Measurements from ENCODE around the gene RNF130. TPM values are rescaled to one million over a fixed set of nuclear protein-coding genes. Genes with fewer than 3 reads are reported as not detected.

The RNF130 gene
- total RNA-seq, result 1 to 10 TPM; 4.9 to 5.4 TPM

GRCh38 chr5:180071531-180072255 is at the start of gene RNF130:
TSS of gene RNF130 (minus strand) at chr5:180071759. CDS start at chr5:180071702, 57 bp downstream.
- peaks cover 23% of the 10 kb centered on the region for H3K4me1 Mint-ChIP-seq
- CTCF ChIA-PET, result no interaction called here
- peak within 1 kb of the TSS; percentile 75 for H3K4me3 Mint-ChIP-seq
- H3K27me3 Mint-ChIP-seq, result peaks cover 41% of the 10 kb centered on the region
- H3K9me3 Mint-ChIP-seq (ENCODE audit: low read depth), result peaks cover 2% of the 10 kb centered on the region
- peak; percentile 83 for ATAC-seq
- peak within 1 kb of the TSS; percentile 65 for H3K27ac Mint-ChIP-seq
- peak; percentile 88 for DNase-seq
- H3K36me3 Mint-ChIP-seq, result peaks cover 1% of the 10 kb centered on the region

- Mint-ChIP-seq H3K27me3 (peaks cover 10% of the 10 kb centered on the region), H3K4me1 (no peaks in the 10 kb centered on the region), H3K9me3 (ENCODE audit: low read depth) (no peaks in the 10 kb centered on the region), H3K4me3 (no peak overlapping the region), H3K36me3 (no peaks in the 10 kb centered on the region), H3K27ac (no peak overlapping the region)
- CTCF ChIA-PET, result no interaction called here
- DNase-seq (no peak), ATAC-seq (no peak)
Measured at GRCh38 chr5:180120237-180121101, 48.9 kb upstream of the RNF130 start.

DNA sequence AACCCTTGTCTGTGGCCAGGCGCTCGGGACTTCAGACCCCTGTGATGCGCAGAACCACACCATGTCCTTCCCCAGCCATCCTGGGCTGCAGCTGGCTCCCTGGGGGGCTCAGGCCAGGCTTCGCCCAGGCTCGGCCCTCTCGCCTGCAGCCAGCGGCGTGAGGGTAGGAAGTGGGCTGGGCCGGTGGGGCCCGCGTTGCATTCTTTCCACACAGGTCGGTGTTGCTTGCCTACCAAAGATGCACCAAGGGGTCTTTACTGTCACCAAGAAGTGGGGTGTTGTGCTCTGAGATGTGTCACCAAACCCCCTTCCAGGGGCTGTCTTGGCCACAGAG is 48.3 kb upstream of the RNF130 start:
- H3K36me3 Mint-ChIP-seq, result no peaks in the 10 kb centered on the region
- CTCF ChIA-PET, result no interaction called here
- H3K27ac Mint-ChIP-seq, result no peak overlapping the region
- no peaks in the 10 kb centered on the region for H3K4me1 Mint-ChIP-seq
- no peaks in the 10 kb centered on the region for H3K9me3 Mint-ChIP-seq (ENCODE audit: low read depth)
- no peak for DNase-seq
- no peak overlapping the region for H3K4me3 Mint-ChIP-seq
- peaks cover 10% of the 10 kb centered on the region for H3K27me3 Mint-ChIP-seq
- ATAC-seq, result no peak

DNA sequence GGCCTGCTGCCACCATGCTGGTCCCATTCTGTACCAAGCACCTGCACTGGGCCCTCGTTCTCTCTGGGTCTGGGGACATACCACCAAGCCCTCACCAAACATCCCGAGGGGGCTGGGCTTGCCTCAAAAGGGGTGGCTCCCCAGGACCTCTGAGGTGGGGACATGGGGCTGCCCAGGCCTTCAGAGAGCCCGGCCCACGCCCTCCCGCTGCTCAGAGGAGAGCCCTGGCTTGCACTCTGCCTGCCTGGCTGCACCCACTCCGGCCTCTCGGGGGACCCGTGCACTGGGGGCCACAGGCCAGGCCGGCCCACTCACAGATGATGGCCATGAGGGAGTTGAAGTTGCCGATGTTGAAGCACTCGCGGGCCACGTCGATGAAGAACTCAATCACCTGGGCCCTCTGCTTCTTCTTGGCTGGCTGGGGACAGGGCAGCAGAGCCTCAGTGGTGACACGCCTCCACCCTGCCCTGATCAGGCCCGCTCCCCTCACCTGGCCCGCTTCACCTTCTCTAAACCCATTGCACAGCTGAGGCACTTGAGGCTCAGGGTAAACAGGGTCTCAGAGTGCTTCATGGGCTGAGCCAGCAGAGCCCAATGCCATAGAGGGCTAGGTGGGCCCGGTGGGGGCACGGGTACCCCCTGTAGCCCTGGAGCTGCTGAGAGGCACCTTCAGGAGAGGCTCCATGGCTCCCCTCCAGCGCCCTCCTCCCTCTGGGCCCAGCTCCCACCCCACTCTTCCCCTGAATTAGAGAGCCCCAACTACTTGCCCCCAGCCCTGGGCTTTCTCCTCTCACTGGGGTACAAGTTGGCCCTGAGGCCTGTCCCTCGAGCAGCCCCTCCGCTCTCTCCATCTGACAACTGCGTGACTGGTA is 47.7 kb upstream of the RNF130 start:
- no peaks in the 10 kb centered on the region for H3K9me3 Mint-ChIP-seq (ENCODE audit: low read depth)
- ATAC-seq, result no peak
- H3K27ac Mint-ChIP-seq, result no peak overlapping the region
- H3K4me3 Mint-ChIP-seq, result no peak overlapping the region
- no peak for DNase-seq
- H3K27me3 Mint-ChIP-seq, result peaks cover 10% of the 10 kb centered on the region
- CTCF ChIA-PET, result no interaction called here
- no peaks in the 10 kb centered on the region for H3K4me1 Mint-ChIP-seq
- H3K36me3 Mint-ChIP-seq, result no peaks in the 10 kb centered on the region

DNA sequence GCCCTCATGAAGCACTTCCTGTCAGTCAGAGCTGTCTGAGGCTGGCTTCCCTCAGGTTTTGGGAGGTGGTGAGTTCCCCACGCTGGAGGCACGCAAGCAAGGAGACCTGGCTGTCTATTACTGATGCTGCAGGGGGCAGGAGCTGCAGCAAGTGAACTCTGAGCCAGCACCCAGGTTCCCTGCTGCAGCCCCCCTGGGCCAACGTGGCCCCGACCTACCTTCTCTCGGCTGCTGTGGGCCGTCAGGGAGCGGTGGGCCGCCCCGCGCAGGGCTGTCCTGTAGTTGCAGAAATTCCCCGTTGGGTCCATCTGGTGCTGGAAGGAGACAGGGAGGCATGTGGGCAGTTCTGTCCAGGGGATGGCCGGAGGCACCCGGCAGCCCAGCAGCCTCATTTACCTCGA is 46.8 kb upstream of the RNF130 start:
- no peak overlapping the region for H3K27ac Mint-ChIP-seq
- no peaks in the 10 kb centered on the region for H3K4me1 Mint-ChIP-seq
- H3K36me3 Mint-ChIP-seq, result no peaks in the 10 kb centered on the region
- peaks cover 4% of the 10 kb centered on the region for H3K27me3 Mint-ChIP-seq
- no peak for ATAC-seq
- no peak for DNase-seq
- H3K4me3 Mint-ChIP-seq, result no peak overlapping the region
- H3K9me3 Mint-ChIP-seq (ENCODE audit: low read depth), result no peaks in the 10 kb centered on the region
- CTCF ChIA-PET, result no interaction called here

- CTCF ChIA-PET, result no interaction called here
- Mint-ChIP-seq H3K36me3 (no peaks in the 10 kb centered on the region), H3K27ac (no peak overlapping the region), H3K9me3 (ENCODE audit: low read depth) (no peaks in the 10 kb centered on the region), H3K4me1 (no peaks in the 10 kb centered on the region), H3K27me3 (no peaks in the 10 kb centered on the region), H3K4me3 (no peak overlapping the region)
- ATAC-seq (no peak), DNase-seq (no peak)
Measured at GRCh38 chr5:180117000-180117725, 45.6 kb upstream of the RNF130 start.

- no peaks in the 10 kb centered on the region for H3K4me1 Mint-ChIP-seq
- ATAC-seq (no peak), DNase-seq (no peak)
- H3K27ac Mint-ChIP-seq, result no peak overlapping the region
- H3K27me3 Mint-ChIP-seq, result no peaks in the 10 kb centered on the region
- H3K4me3 Mint-ChIP-seq, result no peak overlapping the region
- H3K36me3 Mint-ChIP-seq, result no peaks in the 10 kb centered on the region
- CTCF ChIA-PET, result no interaction called here
- no peaks in the 10 kb centered on the region for H3K9me3 Mint-ChIP-seq (ENCODE audit: low read depth)
Measured at GRCh38 chr5:180116077-180116999, 44.8 kb upstream of the RNF130 start.

GRCh38 chr5:180115326-180116076 is 43.9 kb upstream of the RNF130 start:
- H3K4me1 Mint-ChIP-seq, result no peaks in the 10 kb centered on the region
- DNase-seq, result no peak
- ATAC-seq, result no peak
- H3K9me3 Mint-ChIP-seq (ENCODE audit: low read depth), result no peaks in the 10 kb centered on the region
- CTCF ChIA-PET, result no interaction called here
- no peak overlapping the region for H3K4me3 Mint-ChIP-seq
- no peaks in the 10 kb centered on the region for H3K36me3 Mint-ChIP-seq
- H3K27me3 Mint-ChIP-seq, result no peaks in the 10 kb centered on the region
- no peak overlapping the region for H3K27ac Mint-ChIP-seq

GRCh38 chr5:180114304-180115003 is 42.9 kb upstream of the RNF130 start:
- Mint-ChIP-seq H3K27me3 (peaks cover 2% of the 10 kb centered on the region), H3K4me1 (no peaks in the 10 kb centered on the region), H3K9me3 (ENCODE audit: low read depth) (no peaks in the 10 kb centered on the region), H3K36me3 (no peaks in the 10 kb centered on the region), H3K4me3 (no peak overlapping the region), H3K27ac (no peak overlapping the region)
- DNase-seq (no peak), ATAC-seq (no peak)
- CTCF ChIA-PET, result no interaction called here

DNA sequence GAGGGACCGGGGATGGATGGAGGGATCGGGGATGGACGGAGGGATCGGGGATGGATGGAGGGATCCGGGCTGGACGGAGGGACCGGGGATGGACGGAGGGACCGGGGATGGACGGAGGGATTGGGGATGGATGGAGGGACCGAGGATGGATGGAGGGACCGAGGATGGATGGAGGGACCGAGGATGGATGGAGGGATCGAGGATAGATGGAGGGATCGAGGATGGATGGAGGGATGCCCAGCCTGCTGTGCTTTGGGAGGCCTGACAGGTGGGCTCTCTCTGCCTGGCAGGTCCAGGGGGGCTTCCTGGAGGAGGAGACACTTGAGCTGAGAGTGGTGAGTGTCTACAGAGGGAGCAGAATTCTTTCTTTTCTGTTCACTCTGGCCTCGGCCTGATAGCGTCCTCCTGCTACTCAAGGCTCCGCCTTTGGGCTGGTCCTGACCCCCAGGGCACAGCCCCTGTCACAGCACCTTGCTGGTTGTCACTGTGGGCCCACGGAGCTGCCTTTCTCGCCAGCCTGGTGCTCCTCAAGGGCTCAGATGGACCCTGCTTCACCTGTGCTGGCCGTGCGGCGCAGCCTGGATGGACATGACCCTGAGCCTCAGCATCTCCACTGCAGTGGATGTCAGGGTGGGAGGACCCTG is 42.2 kb upstream of the RNF130 start:
- ATAC-seq (no peak), DNase-seq (no peak)
- H3K4me3 Mint-ChIP-seq, result no peak overlapping the region
- H3K9me3 Mint-ChIP-seq (ENCODE audit: low read depth), result no peaks in the 10 kb centered on the region
- no peaks in the 10 kb centered on the region for H3K36me3 Mint-ChIP-seq
- H3K27me3 Mint-ChIP-seq, result peaks cover 3% of the 10 kb centered on the region
- H3K4me1 Mint-ChIP-seq, result no peaks in the 10 kb centered on the region
- H3K27ac Mint-ChIP-seq, result no peak overlapping the region
- CTCF ChIA-PET, result no interaction called here

DNA sequence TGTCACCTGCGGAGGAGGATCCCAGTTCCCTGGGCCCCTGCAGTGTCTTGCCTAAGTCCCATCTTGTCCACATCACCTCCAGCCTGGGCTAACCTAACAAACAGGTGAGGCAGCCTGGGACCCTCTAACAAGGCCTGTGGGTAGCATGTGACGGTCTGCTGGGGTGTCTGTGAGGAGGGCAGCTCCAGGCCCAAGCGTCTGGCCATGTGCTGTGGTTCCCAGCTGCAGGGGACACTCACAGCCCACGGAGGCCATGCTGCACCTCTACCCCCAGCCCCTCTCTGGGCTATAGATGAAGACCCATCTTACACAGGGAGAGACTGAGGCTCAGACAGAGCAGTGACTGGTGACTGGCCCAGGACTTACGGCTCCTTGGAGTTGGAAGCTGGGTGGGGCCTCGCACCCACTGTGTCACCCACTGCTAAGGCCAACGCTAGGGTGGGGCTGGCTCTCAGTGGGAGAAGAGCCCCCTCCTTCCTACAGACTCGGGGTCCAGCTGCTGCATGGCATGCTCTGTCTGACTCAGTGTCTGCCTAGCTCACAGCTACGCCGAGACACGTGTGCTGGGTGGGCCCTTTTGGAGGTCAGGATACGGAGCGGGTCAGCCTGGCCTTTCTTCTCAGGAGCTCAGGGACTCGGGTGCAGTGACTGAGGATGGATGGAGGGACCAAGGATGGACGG is 40.8 kb upstream of the RNF130 start:
- CTCF ChIA-PET, result no interaction called here

More for the DNA sequence above, 40.8 kb upstream of the RNF130 start:
- no peak for ATAC-seq
- no peaks in the 10 kb centered on the region for H3K9me3 Mint-ChIP-seq (ENCODE audit: low read depth)
- no peaks in the 10 kb centered on the region for H3K4me1 Mint-ChIP-seq
- no peak for DNase-seq
- H3K27ac Mint-ChIP-seq, result no peak overlapping the region
- H3K27me3 Mint-ChIP-seq, result peaks cover 3% of the 10 kb centered on the region
- H3K4me3 Mint-ChIP-seq, result no peak overlapping the region
- H3K36me3 Mint-ChIP-seq, result peaks cover 2% of the 10 kb centered on the region
